ENCODE data around the gene CYTH4.

- TF ChIP-seq CTCF (IDR thresholded peaks at IDR 0.05) (no peak), POLR2A (IDR thresholded peaks at IDR 0.05) (no peak), EP300 (IDR thresholded peaks at IDR 0.05) (no peak), POLR2AphosphoS5 (IDR thresholded peaks at IDR 0.05) (no peak)
Observed at GRCh38 chr22:37358917-37359316, 76.6 kb downstream of the CYTH4 start.

Measured in gastroesophageal sphincter (tissue), 3 donors.